GM12801 (cell line): ENCODE data around the gene THSD8.

Source experiments
- TF ChIP-seq, protein P1 (sequence below): IDR thresholded peaks from one replicate; pipeline ENCODE4 v1.5.1; 2011; ENCODE audit warnings: control low read depth; ENCODE audit not compliant: insufficient read length; ENCODE audit errors: extremely low read depth

THSD8 gene

GRCh38 chr19:12794971-12795381, 6.9 kb upstream of the THSD8 start:
- TF ChIP-seq, protein P1, sequence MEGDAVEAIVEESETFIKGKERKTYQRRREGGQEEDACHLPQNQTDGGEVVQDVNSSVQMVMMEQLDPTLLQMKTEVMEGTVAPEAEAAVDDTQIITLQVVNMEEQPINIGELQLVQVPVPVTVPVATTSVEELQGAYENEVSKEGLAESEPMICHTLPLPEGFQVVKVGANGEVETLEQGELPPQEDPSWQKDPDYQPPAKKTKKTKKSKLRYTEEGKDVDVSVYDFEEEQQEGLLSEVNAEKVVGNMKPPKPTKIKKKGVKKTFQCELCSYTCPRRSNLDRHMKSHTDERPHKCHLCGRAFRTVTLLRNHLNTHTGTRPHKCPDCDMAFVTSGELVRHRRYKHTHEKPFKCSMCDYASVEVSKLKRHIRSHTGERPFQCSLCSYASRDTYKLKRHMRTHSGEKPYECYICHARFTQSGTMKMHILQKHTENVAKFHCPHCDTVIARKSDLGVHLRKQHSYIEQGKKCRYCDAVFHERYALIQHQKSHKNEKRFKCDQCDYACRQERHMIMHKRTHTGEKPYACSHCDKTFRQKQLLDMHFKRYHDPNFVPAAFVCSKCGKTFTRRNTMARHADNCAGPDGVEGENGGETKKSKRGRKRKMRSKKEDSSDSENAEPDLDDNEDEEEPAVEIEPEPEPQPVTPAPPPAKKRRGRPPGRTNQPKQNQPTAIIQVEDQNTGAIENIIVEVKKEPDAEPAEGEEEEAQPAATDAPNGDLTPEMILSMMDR = no peak

GRCh38 chr19:12796146-12797071, 5.5 kb upstream of the THSD8 start:
- TF ChIP-seq, protein P1 = peak; percentile 76

GRCh38 chr19:12797141-12797587, 4.7 kb upstream of the THSD8 start:
- TF ChIP-seq, protein P1 = no peak

GRCh38 chr19:12799742-12800465, 2.0 kb upstream of the THSD8 start:
- TF ChIP-seq, protein P1 = no peak

DNA sequence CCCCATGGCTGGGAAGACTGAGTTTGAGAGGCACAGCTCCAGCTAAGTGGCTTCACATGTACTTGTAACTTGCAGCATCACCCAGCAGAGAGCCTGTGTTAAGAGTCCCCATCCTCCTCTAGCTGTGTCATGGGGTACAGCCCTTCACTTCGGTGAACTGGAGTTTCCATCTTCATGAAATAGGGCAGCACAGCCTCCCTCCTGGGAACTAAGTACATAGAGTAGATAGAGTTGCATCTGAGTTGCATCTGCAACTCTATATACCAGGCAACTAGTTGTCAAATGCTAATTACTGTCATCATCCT, 1.5 kb upstream of the THSD8 start:
- TF ChIP-seq, protein P1 = no peak

DNA sequence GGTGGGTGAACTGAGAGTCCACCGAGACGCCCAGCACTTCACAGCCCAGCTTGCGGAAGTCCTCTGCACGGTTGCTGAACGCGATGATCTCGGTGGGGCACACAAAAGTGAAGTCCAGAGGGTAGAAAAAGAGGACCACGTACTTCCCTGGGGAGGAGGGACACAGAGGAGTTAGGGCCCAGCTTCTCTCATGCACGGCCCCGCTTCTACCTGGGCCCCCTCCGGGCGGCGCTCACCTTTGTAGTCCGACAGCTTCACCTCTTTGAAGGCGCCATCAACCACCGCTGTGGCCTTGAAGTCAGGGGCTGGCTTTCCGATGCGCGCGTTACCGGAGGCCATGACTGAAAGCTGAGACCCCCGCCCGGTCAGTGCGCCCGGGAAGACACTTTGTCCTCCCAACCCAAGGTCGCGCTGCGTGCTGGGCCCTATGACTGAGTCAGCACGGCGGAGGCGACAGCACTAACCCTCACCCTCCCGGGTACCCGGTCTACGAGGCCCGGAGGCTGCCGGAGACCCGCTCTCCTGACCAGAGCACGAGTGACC, 875 bp upstream of the THSD8 start:
- TF ChIP-seq, protein P1 = no peak

GRCh38 chr19:12802267-12803106, 618 bp downstream of the THSD8 start:
- TF ChIP-seq, protein P1 = no peak
